Smooth muscle cell (in vitro differentiated cells): ENCODE results near the gene SPACA9. TPM values are rescaled to one million over a fixed set of nuclear protein-coding genes. Genes with fewer than 3 reads are reported as not detected.

Experiments used
- DNase-seq: peaks from one replicate; lab custom pipeline; 2025; ENCODE audit not compliant: unreplicated experiment; lab: John Stamatoyannopoulos, UW
- H2AFZ ChIP-seq: fragments of 200-600 bp; sonication (generic); 2 replicates; pipeline ENCODE4 v1.6.0; 2016; ENCODE audit warnings: antibody characterized with exemption, low read depth, mild to moderate bottlenecking
- H3F3A ChIP-seq: fragments of 200-600 bp; sonication (generic); 2 replicates; pipeline ENCODE4 v1.6.0; 2017; ENCODE audit warnings: antibody characterized with exemption, low read depth
- H3K27ac ChIP-seq: fragments of 200-600 bp; sonication (generic); 2 replicates; pipeline ENCODE4 v1.5.1; 2016; ENCODE audit warnings: low read depth, mild to moderate bottlenecking
- H3K27me3 ChIP-seq: fragments of 200-600 bp; sonication (generic); 2 replicates; pipeline ENCODE4 v1.6.1; 2016; ENCODE audit warnings: low read depth, mild to moderate bottlenecking
- H3K36me3 ChIP-seq: fragments of 200-600 bp; sonication (generic); 2 replicates; pipeline ENCODE4 v1.5.1; 2016; ENCODE audit warnings: low read depth
- H3K4me1 ChIP-seq: fragments of 200-600 bp; sonication (generic); 2 replicates; pipeline ENCODE4 v1.5.1; 2016; ENCODE audit warnings: low read depth
- H3K4me2 ChIP-seq: fragments of 200-600 bp; sonication (generic); 2 replicates; pipeline ENCODE4 v1.6.0; 2016; ENCODE audit warnings: mild to moderate bottlenecking
- H3K4me3 ChIP-seq: fragments of 200-600 bp; sonication (generic); 2 replicates; pipeline ENCODE4 v1.5.1; 2016; ENCODE audit warnings: mild to moderate bottlenecking
- H3K79me2 ChIP-seq: fragments of 200-600 bp; sonication (generic); 2 replicates; pipeline ENCODE4 v1.6.0; 2016; ENCODE audit warnings: low read depth, mild to moderate bottlenecking
- H3K9ac ChIP-seq: fragments of 200-600 bp; sonication (generic); 2 replicates; pipeline ENCODE4 v1.6.0; 2016; ENCODE audit warnings: low read depth
- H3K9me3 ChIP-seq: fragments of 200-600 bp; sonication (generic); replicated peaks from 2 replicates; pipeline ENCODE4 v1.5.1; 2016; ENCODE audit warnings: low read depth
- H4K20me1 ChIP-seq: fragments of 200-600 bp; sonication (generic); 2 replicates; pipeline ENCODE4 v1.6.0; 2016; ENCODE audit warnings: low read depth
- WGBS: methylation state at CpG from one replicate; pipeline ENCODE4 v1.1.7; 2016; ENCODE audit warnings: low lambda C conversion rate; 5-methylcytosine and 5-hydroxymethylcytosine counted together
- polyA plus RNA-seq: library from polyadenylated mRNA; unstranded; fragments of >200 nt; fragmentation: Nextera tagmentation; extraction: Ambion mirVana; gene quantifications from 2 replicates; pipeline ENCODE4 v1.2.1, GENCODE V29; 2016
- total RNA-seq: library from RNA; depleted of rRNA; stranded (reverse); fragments of >200 nt; gene quantifications from 2 replicates; pipeline ENCODE4 v1.2.3, GENCODE V29; 2014
- TF ChIP-seq, protein P1 (sequence below): fragments of 200-600 bp; sonication (generic); IDR thresholded peaks from 2 replicates; pipeline ENCODE4 v1.5.1; 2017; ENCODE audit warnings: borderline replicate concordance, mild to moderate bottlenecking, antibody characterized with exemption; ENCODE audit not compliant: insufficient read depth, poor library complexity, severe bottlenecking

Gene SPACA9
- total and polyA plus RNA-seq, 2 experiments from 2014 or later: 0.99 to 8.9 TPM

DNA sequence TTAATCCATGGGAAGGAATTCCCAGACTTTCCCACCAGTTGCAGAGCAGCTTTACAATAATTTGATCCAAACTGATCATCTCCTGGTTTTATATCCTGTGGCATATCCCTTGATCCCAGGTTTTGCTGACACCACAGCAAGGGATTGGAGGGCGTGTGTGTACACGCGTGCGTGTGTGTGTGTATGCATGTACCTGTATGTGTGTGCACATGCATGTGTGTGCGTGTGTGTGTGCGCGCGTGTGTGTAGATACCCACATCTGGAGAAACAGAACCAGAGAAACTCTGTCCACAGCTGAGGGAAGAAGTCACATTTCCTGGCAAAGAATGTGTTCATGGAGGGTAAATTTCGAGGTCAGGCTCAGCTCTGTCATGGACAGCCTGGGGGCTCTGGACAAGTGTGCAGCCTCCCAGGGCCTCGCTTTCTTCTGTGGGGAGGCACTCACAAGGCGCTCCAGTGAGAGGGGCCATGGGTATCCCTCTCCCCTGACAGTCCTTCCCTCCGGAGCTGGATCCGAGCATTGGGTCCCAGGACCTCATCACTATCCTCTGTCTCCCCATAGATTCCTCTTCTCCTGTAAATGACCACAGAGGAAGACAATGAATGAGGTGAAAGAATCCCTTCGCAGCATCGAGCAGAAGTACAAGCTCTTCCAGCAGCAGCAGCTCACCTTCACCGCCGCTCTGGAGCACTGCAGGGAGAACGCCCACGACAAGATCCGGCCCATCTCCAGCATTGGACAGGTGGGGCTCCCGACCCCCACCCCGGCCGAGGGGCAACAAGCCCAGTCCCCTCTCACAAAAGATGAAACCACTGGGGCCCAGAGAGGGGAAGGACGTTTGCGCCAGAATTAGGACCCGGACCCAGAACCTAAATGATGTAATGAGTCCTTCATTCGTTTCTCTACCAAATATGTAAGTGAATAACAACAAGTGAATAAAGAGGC, 4.9 kb downstream of the SPACA9 start:
- no peak overlapping the region for H3K9ac ChIP-seq
- no peak for DNase-seq
- 93% methylated on average over 27 of the region's 27 CpGs for WGBS
- TF ChIP-seq, protein P1, sequence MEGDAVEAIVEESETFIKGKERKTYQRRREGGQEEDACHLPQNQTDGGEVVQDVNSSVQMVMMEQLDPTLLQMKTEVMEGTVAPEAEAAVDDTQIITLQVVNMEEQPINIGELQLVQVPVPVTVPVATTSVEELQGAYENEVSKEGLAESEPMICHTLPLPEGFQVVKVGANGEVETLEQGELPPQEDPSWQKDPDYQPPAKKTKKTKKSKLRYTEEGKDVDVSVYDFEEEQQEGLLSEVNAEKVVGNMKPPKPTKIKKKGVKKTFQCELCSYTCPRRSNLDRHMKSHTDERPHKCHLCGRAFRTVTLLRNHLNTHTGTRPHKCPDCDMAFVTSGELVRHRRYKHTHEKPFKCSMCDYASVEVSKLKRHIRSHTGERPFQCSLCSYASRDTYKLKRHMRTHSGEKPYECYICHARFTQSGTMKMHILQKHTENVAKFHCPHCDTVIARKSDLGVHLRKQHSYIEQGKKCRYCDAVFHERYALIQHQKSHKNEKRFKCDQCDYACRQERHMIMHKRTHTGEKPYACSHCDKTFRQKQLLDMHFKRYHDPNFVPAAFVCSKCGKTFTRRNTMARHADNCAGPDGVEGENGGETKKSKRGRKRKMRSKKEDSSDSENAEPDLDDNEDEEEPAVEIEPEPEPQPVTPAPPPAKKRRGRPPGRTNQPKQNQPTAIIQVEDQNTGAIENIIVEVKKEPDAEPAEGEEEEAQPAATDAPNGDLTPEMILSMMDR: no peak
- no peaks in the 10 kb centered on the region for H3K9me3 ChIP-seq
- H3F3A ChIP-seq: peaks cover 10% of the 10 kb centered on the region
- H3K27me3 ChIP-seq: no peaks in the 10 kb centered on the region
- H3K4me2 ChIP-seq: no peak overlapping the region
- H4K20me1 ChIP-seq: no peaks in the 10 kb centered on the region
- no peak overlapping the region for H3K27ac ChIP-seq
- H2AFZ ChIP-seq: no peak overlapping the region
- no peak overlapping the region for H3K4me3 ChIP-seq
- H3K4me1 ChIP-seq: no peaks in the 10 kb centered on the region
- H3K79me2 ChIP-seq: no peaks in the 10 kb centered on the region
- H3K36me3 ChIP-seq: no peaks in the 10 kb centered on the region

DNA sequence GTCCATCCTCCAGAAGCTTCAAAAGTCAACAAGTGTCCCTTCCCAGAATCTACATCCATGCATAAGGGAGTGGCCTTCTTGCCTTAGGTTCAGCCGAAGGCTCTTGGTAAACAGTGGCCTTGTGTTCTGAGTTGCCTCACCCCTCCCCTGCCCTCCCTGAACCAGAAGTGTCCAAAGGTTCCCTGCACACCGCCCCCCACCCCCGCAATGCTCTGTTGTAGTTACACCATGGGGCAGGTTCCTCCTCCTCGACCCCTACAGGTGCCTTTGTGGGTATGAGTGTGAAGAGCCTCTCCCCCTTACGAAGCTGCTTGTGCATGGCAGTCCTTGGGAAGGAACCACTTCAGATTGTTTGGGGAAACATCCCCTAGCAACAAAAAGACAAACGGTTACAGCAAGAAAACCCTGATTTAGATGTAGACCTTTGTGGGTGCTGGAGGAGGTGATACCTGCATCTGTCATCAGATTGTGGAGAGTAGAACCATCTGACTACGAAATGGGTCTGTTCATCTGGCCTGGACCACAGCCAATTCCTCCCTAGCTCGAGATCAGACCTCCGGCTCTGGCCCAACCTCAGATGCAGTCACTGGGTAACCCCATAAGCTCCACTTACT, 7.1 kb downstream of the SPACA9 start:
- TF ChIP-seq, protein P1: no peak
- Histone ChIP-seq H3K9ac (no peak overlapping the region), H3K4me2 (no peak overlapping the region), H3K4me3 (no peak overlapping the region), H3F3A (no peaks in the 10 kb centered on the region), H3K9me3 (no peaks in the 10 kb centered on the region), H3K27ac (no peak overlapping the region), H3K27me3 (no peaks in the 10 kb centered on the region), H2AFZ (no peak overlapping the region), H3K4me1 (no peaks in the 10 kb centered on the region), H3K36me3 (no peaks in the 10 kb centered on the region), H4K20me1 (no peaks in the 10 kb centered on the region), H3K79me2 (no peaks in the 10 kb centered on the region)
- 89% methylated on average over 9 of the region's 9 CpGs for WGBS
- DNase-seq: no peak

DNA sequence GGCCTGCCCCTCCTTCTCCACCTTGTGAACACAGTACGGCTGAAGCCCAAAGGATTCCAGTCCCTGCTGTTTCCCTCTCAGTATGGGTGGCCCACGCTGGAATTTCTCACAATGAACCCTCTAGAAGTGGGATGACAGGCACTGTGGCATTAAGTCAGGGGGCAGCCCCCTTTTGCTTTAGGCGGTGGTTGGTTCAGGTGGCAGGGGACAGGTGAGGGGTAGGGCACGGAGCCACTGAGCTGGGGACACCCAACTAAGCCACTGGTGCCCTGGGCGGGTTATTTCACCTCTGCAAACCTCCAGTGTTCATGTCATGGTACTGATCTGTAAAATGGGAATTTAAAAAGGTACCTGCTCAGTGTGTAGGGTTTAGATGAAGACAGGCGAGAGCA, 7.6 kb downstream of the SPACA9 start:
- Histone ChIP-seq H2AFZ (no peak overlapping the region), H3K4me3 (no peak overlapping the region)
- 85% methylated on average over 6 of the region's 6 CpGs for WGBS

More for the DNA sequence above, 7.6 kb downstream of the SPACA9 start:
- Histone ChIP-seq H3K9me3 (no peaks in the 10 kb centered on the region), H3K27ac (no peak overlapping the region), H3K4me2 (no peak overlapping the region), H3F3A (no peaks in the 10 kb centered on the region), H3K4me1 (no peaks in the 10 kb centered on the region), H3K27me3 (no peaks in the 10 kb centered on the region), H3K36me3 (no peaks in the 10 kb centered on the region), H4K20me1 (no peaks in the 10 kb centered on the region), H3K79me2 (no peaks in the 10 kb centered on the region), H3K9ac (no peak overlapping the region)
- DNase-seq: no peak
- TF ChIP-seq, protein P1: no peak
